Activated naive CD4-positive, alpha-beta T cell treated with anti-CD3 and anti-CD28 coated beads, Interleukin-2, amount 50 U/mL, for 24 hours (primary cell): ENCODE results near the gene ZNF25.
"Not testable (repeated sequence)": the region's sequence is repeated elsewhere in the genome, so short reads cannot be mapped to it uniquely, and the experiment has no call there.

ENCODE experiments used
- H3K27ac Mint-ChIP-seq: one replicate; pipeline ENCODE4 v1.8.0; 2021; ENCODE audit warnings: mild to moderate bottlenecking, mixed read lengths
- H3K27me3 Mint-ChIP-seq: one replicate; pipeline ENCODE4 v1.8.0; 2021; ENCODE audit warnings: mixed read lengths
- H3K36me3 Mint-ChIP-seq: one replicate; pipeline ENCODE4 v1.8.0; 2021; ENCODE audit warnings: mixed read lengths
- H3K4me1 Mint-ChIP-seq: one replicate; pipeline ENCODE4 v1.8.0; 2021; ENCODE audit warnings: mixed read lengths
- H3K4me3 Mint-ChIP-seq: one replicate; pipeline ENCODE4 v1.8.0; 2021; ENCODE audit warnings: mild to moderate bottlenecking, mixed read lengths
- H3K9me3 Mint-ChIP-seq: one replicate; pipeline ENCODE4 v1.8.0; 2021; ENCODE audit warnings: mixed read lengths

Gene ZNF25

GRCh38 chr10:37976091-37976879 lies at the start of gene ZNF25:
ZNF25 (minus strand) TSS chr10:37976647; CDS start chr10:37971722, 4,925 bp downstream.
- H3K9me3 Mint-ChIP-seq = no peaks in the 10 kb centered on the region

GRCh38 chr10:38025283-38025682 lies 48.8 kb upstream of the ZNF25 start:
- H3K9me3 Mint-ChIP-seq = peaks cover 4% of the 10 kb centered on the region
- H3K27me3 Mint-ChIP-seq = no peaks in the 10 kb centered on the region
- H3K27ac Mint-ChIP-seq = peak overlapping the region; percentile 38
- H3K36me3 Mint-ChIP-seq = peaks cover 58% of the 10 kb centered on the region
- H3K4me3 Mint-ChIP-seq = no peak overlapping the region
- H3K4me1 Mint-ChIP-seq = peaks cover 52% of the 10 kb centered on the region

More at GRCh38 chr10:37976091-37976879, at the start of gene ZNF25:
- Mint-ChIP-seq H3K4me3 (peak within 1 kb of the TSS; percentile 94), H3K4me1 (peaks cover 25% of the 10 kb centered on the region), H3K27me3 (no peaks in the 10 kb centered on the region), H3K27ac (peak within 1 kb of the TSS; percentile 95), H3K36me3 (no peaks in the 10 kb centered on the region)

GRCh38 chr10:38019124-38019523 lies 42.7 kb upstream of the ZNF25 start:
- peaks cover 45% of the 10 kb centered on the region for H3K36me3 Mint-ChIP-seq
- not testable (repeated sequence) for H3K9me3 Mint-ChIP-seq
- H3K27ac Mint-ChIP-seq = peak overlapping the region; percentile 51

GRCh38 chr10:38016354-38016753 lies 39.9 kb upstream of the ZNF25 start:
- Mint-ChIP-seq H3K36me3 (peaks cover 36% of the 10 kb centered on the region), H3K9me3 (peaks cover 5% of the 10 kb centered on the region), H3K27ac (no peak overlapping the region), H3K27me3 (no peaks in the 10 kb centered on the region), H3K4me1 (peaks cover 62% of the 10 kb centered on the region), H3K4me3 (no peak overlapping the region)

More at GRCh38 chr10:38019124-38019523, 42.7 kb upstream of the ZNF25 start:
- H3K27me3 Mint-ChIP-seq, H3K4me3 Mint-ChIP-seq: not testable (repeated sequence)
- peaks cover 43% of the 10 kb centered on the region for H3K4me1 Mint-ChIP-seq

GRCh38 chr10:38010119-38010903 lies 33.9 kb upstream of the ZNF25 start, which contains the start of gene ZNF33A:
ZNF33A (plus strand) TSS chr10:38010675; CDS start chr10:38012342, 1,667 bp downstream.
- Mint-ChIP-seq H3K27ac (peak within 1 kb of the TSS; percentile 100), H3K27me3 (no peaks in the 10 kb centered on the region), H3K4me3 (peak within 1 kb of the TSS; percentile 91)

GRCh38 chr10:38007991-38008390 lies 31.5 kb upstream of the ZNF25 start:
- no peak overlapping the region for H3K4me3 Mint-ChIP-seq
- no peaks in the 10 kb centered on the region for H3K9me3 Mint-ChIP-seq

More at GRCh38 chr10:38010119-38010903, 33.9 kb upstream of the ZNF25 start, which contains the start of gene ZNF33A:
- Mint-ChIP-seq H3K36me3 (peaks cover 8% of the 10 kb centered on the region), H3K4me1 (peaks cover 40% of the 10 kb centered on the region), H3K9me3 (no peaks in the 10 kb centered on the region)

GRCh38 chr10:38007551-38007950 lies 31.1 kb upstream of the ZNF25 start:
- Mint-ChIP-seq H3K4me1 (peaks cover 21% of the 10 kb centered on the region), H3K4me3 (no peak overlapping the region), H3K9me3 (no peaks in the 10 kb centered on the region), H3K27me3 (no peaks in the 10 kb centered on the region), H3K36me3 (no peaks in the 10 kb centered on the region), H3K27ac (no peak overlapping the region)

More at GRCh38 chr10:38007991-38008390, 31.5 kb upstream of the ZNF25 start:
- Mint-ChIP-seq H3K27ac (no peak overlapping the region), H3K36me3 (no peaks in the 10 kb centered on the region), H3K4me1 (peaks cover 24% of the 10 kb centered on the region), H3K27me3 (no peaks in the 10 kb centered on the region)

- H3K9me3 Mint-ChIP-seq = no peaks in the 10 kb centered on the region
- H3K27ac Mint-ChIP-seq = no peak overlapping the region
- no peaks in the 10 kb centered on the region for H3K27me3 Mint-ChIP-seq
- no peak overlapping the region for H3K4me3 Mint-ChIP-seq
- H3K4me1 Mint-ChIP-seq = no peaks in the 10 kb centered on the region
- H3K36me3 Mint-ChIP-seq = no peaks in the 10 kb centered on the region
These were observed 27.1 kb upstream of the ZNF25 start for GRCh38 chr10:38003588-38003987.

- H3K9me3 Mint-ChIP-seq = no peaks in the 10 kb centered on the region
- H3K4me3 Mint-ChIP-seq = no peak overlapping the region
- no peaks in the 10 kb centered on the region for H3K36me3 Mint-ChIP-seq
- H3K27me3 Mint-ChIP-seq = no peaks in the 10 kb centered on the region
- no peaks in the 10 kb centered on the region for H3K4me1 Mint-ChIP-seq
- no peak overlapping the region for H3K27ac Mint-ChIP-seq
These were observed 26.6 kb upstream of the ZNF25 start for GRCh38 chr10:38003026-38003425.

GRCh38 chr10:38000474-38000873 lies 24.0 kb upstream of the ZNF25 start:
- not testable (repeated sequence) for H3K36me3 Mint-ChIP-seq, H3K27ac Mint-ChIP-seq, H3K27me3 Mint-ChIP-seq

GRCh38 chr10:37998920-37999319 lies 22.5 kb upstream of the ZNF25 start:
- H3K27me3 Mint-ChIP-seq, H3K4me3 Mint-ChIP-seq, H3K27ac Mint-ChIP-seq, H3K4me1 Mint-ChIP-seq, H3K36me3 Mint-ChIP-seq, H3K9me3 Mint-ChIP-seq: not testable (repeated sequence)

More at GRCh38 chr10:38000474-38000873, 24.0 kb upstream of the ZNF25 start:
- not testable (repeated sequence) for H3K4me3 Mint-ChIP-seq, H3K4me1 Mint-ChIP-seq, H3K9me3 Mint-ChIP-seq

- Mint-ChIP-seq H3K36me3 (no peaks in the 10 kb centered on the region), H3K4me3 (no peak overlapping the region), H3K9me3 (no peaks in the 10 kb centered on the region), H3K27me3 (no peaks in the 10 kb centered on the region), H3K4me1 (no peaks in the 10 kb centered on the region), H3K27ac (no peak overlapping the region)
These were observed 15.6 kb upstream of the ZNF25 start for GRCh38 chr10:37992083-37992482.

- no peaks in the 10 kb centered on the region for H3K9me3 Mint-ChIP-seq
- no peaks in the 10 kb centered on the region for H3K4me1 Mint-ChIP-seq
- H3K4me3 Mint-ChIP-seq = no peak overlapping the region
- no peaks in the 10 kb centered on the region for H3K27me3 Mint-ChIP-seq
- no peak overlapping the region for H3K27ac Mint-ChIP-seq
- H3K36me3 Mint-ChIP-seq = no peaks in the 10 kb centered on the region
These were observed 15.2 kb upstream of the ZNF25 start for GRCh38 chr10:37991655-37992054.

GRCh38 chr10:37976880-37977203 lies 395 bp upstream of the ZNF25 start:
- H3K4me1 Mint-ChIP-seq = peaks cover 25% of the 10 kb centered on the region
- H3K27ac Mint-ChIP-seq = peak overlapping the region; percentile 95
- H3K36me3 Mint-ChIP-seq = no peaks in the 10 kb centered on the region
- no peaks in the 10 kb centered on the region for H3K27me3 Mint-ChIP-seq
- peak overlapping the region; percentile 94 for H3K4me3 Mint-ChIP-seq
- H3K9me3 Mint-ChIP-seq = no peaks in the 10 kb centered on the region

GRCh38 chr10:37975401-37975991 lies 951 bp downstream of the ZNF25 start:
- Mint-ChIP-seq H3K27me3 (no peaks in the 10 kb centered on the region), H3K27ac (peak overlapping the region; percentile 95), H3K4me1 (peaks cover 25% of the 10 kb centered on the region), H3K36me3 (peaks cover 3% of the 10 kb centered on the region), H3K9me3 (no peaks in the 10 kb centered on the region), H3K4me3 (peak overlapping the region; percentile 94)

GRCh38 chr10:37972396-37972795 lies 4.1 kb downstream of the ZNF25 start:
- Mint-ChIP-seq H3K4me3 (no peak overlapping the region), H3K4me1 (peaks cover 25% of the 10 kb centered on the region), H3K27ac (no peak overlapping the region), H3K9me3 (no peaks in the 10 kb centered on the region), H3K27me3 (no peaks in the 10 kb centered on the region), H3K36me3 (peaks cover 24% of the 10 kb centered on the region)
